Nephron (organoid): ENCODE results near the gene PDE4A.

Source experiments
- H3K27ac Mint-ChIP-seq, 3 experiments: 2 replicates each; pipeline ENCODE4 v1.8.0; 2020; ENCODE audit warnings: mixed read lengths in 3 of 3, mild to moderate bottlenecking in 2 of 3, moderate library complexity in 1 of 3
- H3K27me3 Mint-ChIP-seq: 2 replicates; pipeline ENCODE4 v1.8.0; 2021; ENCODE audit warnings: low read depth, mild to moderate bottlenecking, moderate library complexity, mixed read lengths
- H3K36me3 Mint-ChIP-seq: 2 replicates; pipeline ENCODE4 v1.8.0; 2020; ENCODE audit warnings: low read depth, mixed read lengths
- H3K4me1 Mint-ChIP-seq: 2 replicates; pipeline ENCODE4 v1.8.0; 2020; ENCODE audit warnings: mixed read lengths
- H3K4me3 Mint-ChIP-seq, 3 experiments: 2 replicates each; pipeline ENCODE4 v1.8.0; 2020; ENCODE audit warnings: mild to moderate bottlenecking in 3 of 3, mixed read lengths in 3 of 3, moderate library complexity in 2 of 3
- H3K9me3 Mint-ChIP-seq: 2 replicates; pipeline ENCODE4 v1.8.0; 2020; ENCODE audit warnings: mixed read lengths
- TF ChIP-seq, protein P1 (sequence below), 3 experiments: fragments of 200-600 bp; sonication (generic); IDR thresholded peaks; one replicate each; pipeline ENCODE4 v1.5.0; 2021; ENCODE audit warnings: antibody characterized with exemption in 3 of 3; ENCODE audit not compliant: unreplicated experiment in 3 of 3

The PDE4A gene

DNA sequence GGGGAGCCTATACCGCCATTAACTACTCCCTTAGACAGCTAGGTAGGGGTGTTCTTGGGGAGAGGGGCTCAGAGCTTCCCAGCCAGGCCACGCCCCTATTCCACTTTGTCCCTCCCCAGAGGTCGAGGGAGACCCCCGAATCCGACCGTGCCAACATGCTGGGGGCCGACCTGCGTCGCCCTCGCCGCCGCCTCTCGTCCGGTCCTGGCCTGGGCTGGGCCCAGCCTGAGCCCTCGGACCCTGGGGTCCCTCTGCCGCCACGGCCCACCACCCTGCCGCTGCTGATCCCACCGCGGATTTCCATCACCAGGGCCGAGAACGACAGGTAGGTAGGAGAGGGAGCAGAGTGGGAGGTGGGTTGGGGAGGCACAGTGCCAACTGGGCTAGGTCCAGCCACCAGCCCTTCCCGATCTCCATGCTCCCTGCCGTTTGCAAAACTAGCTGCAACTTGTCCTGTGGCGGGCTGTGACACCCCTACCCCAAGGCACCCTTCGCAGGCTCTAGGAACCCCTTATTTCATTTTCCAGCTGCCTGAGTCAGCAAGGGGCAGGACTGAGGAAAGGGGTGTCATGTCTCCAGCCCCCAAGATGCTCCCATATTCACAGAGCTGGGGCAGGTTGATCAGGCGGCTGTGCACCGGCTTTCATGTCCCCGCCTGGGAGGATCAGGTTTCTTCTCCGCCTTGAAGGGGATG, 2.6 kb upstream of the PDE4A start:
- Mint-ChIP-seq H3K9me3 (no peaks in the 10 kb centered on the region), H3K4me1 (peaks cover 36% of the 10 kb centered on the region), H3K4me3 (peak overlapping the region; percentile 66 to 85 (median 72)), H3K36me3 (no peaks in the 10 kb centered on the region), H3K27me3 (peaks cover 88% of the 10 kb centered on the region), H3K27ac (no peak overlapping the region)
- TF ChIP-seq, protein P1, sequence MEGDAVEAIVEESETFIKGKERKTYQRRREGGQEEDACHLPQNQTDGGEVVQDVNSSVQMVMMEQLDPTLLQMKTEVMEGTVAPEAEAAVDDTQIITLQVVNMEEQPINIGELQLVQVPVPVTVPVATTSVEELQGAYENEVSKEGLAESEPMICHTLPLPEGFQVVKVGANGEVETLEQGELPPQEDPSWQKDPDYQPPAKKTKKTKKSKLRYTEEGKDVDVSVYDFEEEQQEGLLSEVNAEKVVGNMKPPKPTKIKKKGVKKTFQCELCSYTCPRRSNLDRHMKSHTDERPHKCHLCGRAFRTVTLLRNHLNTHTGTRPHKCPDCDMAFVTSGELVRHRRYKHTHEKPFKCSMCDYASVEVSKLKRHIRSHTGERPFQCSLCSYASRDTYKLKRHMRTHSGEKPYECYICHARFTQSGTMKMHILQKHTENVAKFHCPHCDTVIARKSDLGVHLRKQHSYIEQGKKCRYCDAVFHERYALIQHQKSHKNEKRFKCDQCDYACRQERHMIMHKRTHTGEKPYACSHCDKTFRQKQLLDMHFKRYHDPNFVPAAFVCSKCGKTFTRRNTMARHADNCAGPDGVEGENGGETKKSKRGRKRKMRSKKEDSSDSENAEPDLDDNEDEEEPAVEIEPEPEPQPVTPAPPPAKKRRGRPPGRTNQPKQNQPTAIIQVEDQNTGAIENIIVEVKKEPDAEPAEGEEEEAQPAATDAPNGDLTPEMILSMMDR (IDR thresholded peaks at IDR 0.05; ENCODE audit: unreplicated experiment in 3 of 3), result no peak

DNA sequence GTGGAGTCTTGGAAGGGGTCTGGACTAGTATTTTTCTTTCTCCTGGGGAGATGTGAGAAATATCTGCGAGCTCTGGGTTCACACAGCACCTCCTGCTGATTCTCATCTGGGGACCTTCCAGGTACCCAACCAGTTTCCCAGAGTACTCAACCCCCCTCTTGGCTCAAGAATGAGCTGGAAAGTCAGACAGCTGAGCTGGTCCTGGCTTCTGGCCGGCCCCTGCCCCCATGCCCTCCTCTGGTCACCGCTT, 2.2 kb upstream of the PDE4A start:
- TF ChIP-seq, protein P1 (IDR thresholded peaks at IDR 0.05; ENCODE audit: unreplicated experiment in 3 of 3), result no peak
- H3K9me3 Mint-ChIP-seq, result no peaks in the 10 kb centered on the region
- H3K4me3 Mint-ChIP-seq, result peak overlapping the region; percentile 66 to 85 (median 72)
- peaks cover 36% of the 10 kb centered on the region for H3K4me1 Mint-ChIP-seq
- no peaks in the 10 kb centered on the region for H3K36me3 Mint-ChIP-seq
- H3K27me3 Mint-ChIP-seq, result peaks cover 88% of the 10 kb centered on the region
- no peak overlapping the region for H3K27ac Mint-ChIP-seq

DNA sequence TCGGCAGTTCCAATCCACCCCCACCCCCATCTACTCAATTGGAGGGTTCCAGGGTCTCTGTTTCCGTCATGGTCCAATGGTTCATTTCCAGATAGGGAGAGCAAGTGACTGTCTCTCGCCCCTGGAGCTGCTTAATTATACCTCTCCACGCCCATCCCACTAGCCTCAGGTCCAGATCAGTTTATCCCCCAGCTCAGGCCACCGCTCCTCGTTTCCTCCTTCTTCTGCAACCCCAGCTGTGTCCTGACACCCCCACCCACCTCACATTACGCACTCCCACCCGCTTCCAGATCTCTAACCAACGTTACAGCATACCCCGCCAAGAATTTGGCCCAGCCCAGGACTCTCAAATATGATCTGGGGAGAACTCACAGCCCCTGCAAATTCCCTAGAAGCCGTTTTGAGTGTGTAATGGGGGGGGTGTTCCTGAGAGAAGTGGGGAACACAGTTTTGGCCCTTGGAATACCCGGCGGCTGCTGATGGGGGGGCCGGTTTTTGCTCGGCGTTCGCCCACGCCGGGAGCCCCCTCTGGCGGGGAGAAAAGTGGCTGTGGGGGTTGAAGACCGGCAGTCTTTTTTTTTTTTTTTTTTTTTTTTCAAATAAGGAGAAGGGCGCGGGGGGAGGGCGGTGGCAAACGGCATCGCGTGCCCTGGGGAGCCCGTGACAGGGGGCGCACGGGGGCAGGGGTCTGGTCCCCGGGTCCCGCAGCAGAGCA, 1.7 kb upstream of the PDE4A start:
- TF ChIP-seq, protein P1 (IDR thresholded peaks at IDR 0.05; ENCODE audit: unreplicated experiment in 3 of 3), result no peak
- Mint-ChIP-seq H3K36me3 (no peaks in the 10 kb centered on the region), H3K27me3 (peaks cover 88% of the 10 kb centered on the region), H3K27ac (no peak overlapping the region), H3K4me1 (peaks cover 36% of the 10 kb centered on the region), H3K4me3 (peak overlapping the region; percentile 66 to 85 (median 72)), H3K9me3 (no peaks in the 10 kb centered on the region)

DNA sequence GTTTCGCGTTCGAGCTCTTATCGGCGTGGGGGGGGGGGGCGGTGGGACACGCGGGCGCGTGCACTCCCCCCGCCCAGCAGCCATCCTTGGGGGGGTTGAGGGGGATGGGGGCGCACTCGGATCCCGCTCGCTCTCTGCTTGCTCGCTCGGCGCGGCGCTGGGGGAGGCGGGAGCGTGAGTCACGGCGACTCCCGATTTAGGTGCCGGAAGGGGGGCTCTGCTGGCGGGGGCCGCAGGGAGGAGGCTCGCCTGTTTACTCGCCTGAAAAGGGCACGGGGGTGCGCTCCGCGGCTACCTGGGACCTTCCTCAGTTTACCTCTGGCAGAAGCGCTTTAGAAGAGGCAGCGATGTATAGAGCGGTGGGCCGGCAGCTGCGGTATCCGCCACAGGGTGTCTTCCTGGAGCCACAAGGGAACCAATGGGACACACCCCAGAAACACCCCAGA, 1.1 kb upstream of the PDE4A start:
- H3K4me3 Mint-ChIP-seq, result peak overlapping the region; percentile 74 to 90 (median 79)
- peaks cover 90% of the 10 kb centered on the region for H3K27me3 Mint-ChIP-seq
- H3K9me3 Mint-ChIP-seq, result no peaks in the 10 kb centered on the region
- H3K36me3 Mint-ChIP-seq, result no peaks in the 10 kb centered on the region
- H3K4me1 Mint-ChIP-seq, result peaks cover 36% of the 10 kb centered on the region
- TF ChIP-seq, protein P1 (IDR thresholded peaks at IDR 0.05; ENCODE audit: unreplicated experiment in 3 of 3), result no peak
- H3K27ac Mint-ChIP-seq, result no peak overlapping the region

DNA sequence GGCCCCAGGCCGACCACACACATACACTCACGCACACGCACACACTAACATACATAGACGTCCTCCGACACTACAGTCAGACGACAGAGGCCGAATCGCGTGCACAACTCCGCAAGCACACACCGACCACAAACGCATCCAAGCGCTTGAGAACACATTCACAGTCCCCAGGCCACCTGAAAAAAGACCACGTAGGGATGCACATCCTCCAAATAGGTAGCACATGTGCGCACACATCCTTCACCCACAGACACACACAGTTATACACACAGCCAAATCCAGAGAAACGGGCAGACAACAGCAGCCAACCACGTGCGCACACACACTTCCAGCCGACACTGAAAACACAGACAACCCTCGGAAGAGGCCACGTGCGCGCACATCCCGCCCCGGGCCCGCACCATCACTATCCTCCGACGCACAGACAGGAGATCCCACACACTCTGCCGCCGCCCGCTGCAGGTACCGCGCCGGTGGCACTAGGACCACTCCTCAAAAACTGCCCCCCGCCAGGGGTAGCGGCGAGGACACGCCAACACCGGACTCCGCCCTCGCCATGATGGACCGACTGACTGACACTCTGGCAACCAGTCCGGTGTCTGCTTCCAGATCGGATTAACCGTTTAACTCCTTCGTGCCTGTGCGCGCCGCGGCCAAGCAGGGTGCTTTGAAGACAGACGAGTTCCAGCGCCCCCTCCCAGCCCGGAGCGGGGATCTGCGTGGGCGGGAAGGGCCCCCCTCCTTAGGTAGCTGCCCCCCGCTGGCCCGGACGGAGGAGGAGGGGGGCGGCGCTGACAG, 493 bp upstream of the PDE4A start:
- peaks cover 36% of the 10 kb centered on the region for H3K4me1 Mint-ChIP-seq
- no peaks in the 10 kb centered on the region for H3K9me3 Mint-ChIP-seq
- H3K4me3 Mint-ChIP-seq, result peak overlapping the region; percentile 74 to 90 (median 79)
- TF ChIP-seq, protein P1 (IDR thresholded peaks at IDR 0.05; ENCODE audit: unreplicated experiment in 3 of 3), result no peak
- H3K27me3 Mint-ChIP-seq, result peaks cover 92% of the 10 kb centered on the region
- H3K36me3 Mint-ChIP-seq, result no peaks in the 10 kb centered on the region
- H3K27ac Mint-ChIP-seq, result peak overlapping the region in 1 of 3 experiments; percentile 44
